ENCODE results near the gene DAB1.

The DAB1 gene

GRCh38 chr1:57411262-57411661 is 12.6 kb downstream of the DAB1 start:
- DNase-seq (ENCODE audit: low read depth in 2 of 2), result no peak

- no peak for DNase-seq (ENCODE audit: low read depth in 2 of 2)
These were observed 13.4 kb downstream of the DAB1 start for GRCh38 chr1:57410508-57410907.

- DNase-seq (ENCODE audit: low read depth in 2 of 2), result no peak
These were observed 15.9 kb downstream of the DAB1 start for GRCh38 chr1:57407928-57408327.

GRCh38 chr1:57406428-57406970 is 17.4 kb downstream of the DAB1 start:
- DNase-seq (ENCODE audit: low read depth in 2 of 2), result no peak

- no peak for DNase-seq (ENCODE audit: low read depth in 2 of 2)
These were observed 19.0 kb downstream of the DAB1 start for GRCh38 chr1:57404884-57405283.

GRCh38 chr1:57403201-57403600 is 20.7 kb downstream of the DAB1 start:
- no peak for DNase-seq (ENCODE audit: low read depth in 2 of 2)

- no peak for DNase-seq (ENCODE audit: low read depth in 2 of 2)
These were observed 22.2 kb downstream of the DAB1 start for GRCh38 chr1:57401671-57402070.

GRCh38 chr1:57400048-57400447 is 23.8 kb downstream of the DAB1 start:
- no peak for DNase-seq (ENCODE audit: low read depth in 2 of 2)

- no peak for DNase-seq (ENCODE audit: low read depth in 2 of 2)
These were observed 30.7 kb downstream of the DAB1 start for GRCh38 chr1:57393058-57393584.

GRCh38 chr1:57385336-57385735 is 38.5 kb downstream of the DAB1 start:
- no peak for DNase-seq (ENCODE audit: low read depth in 2 of 2)

- DNase-seq (ENCODE audit: low read depth in 2 of 2), result no peak
These were observed 39.0 kb downstream of the DAB1 start for GRCh38 chr1:57384901-57385300.

- no peak for DNase-seq (ENCODE audit: low read depth in 2 of 2)
These were observed 39.6 kb downstream of the DAB1 start for GRCh38 chr1:57384284-57384683.

- DNase-seq (ENCODE audit: low read depth in 2 of 2), result no peak
These were observed 42.0 kb downstream of the DAB1 start for GRCh38 chr1:57381871-57382270.

- DNase-seq (ENCODE audit: low read depth in 2 of 2), result no peak
These were observed 42.4 kb downstream of the DAB1 start for GRCh38 chr1:57381426-57381825.

GRCh38 chr1:57380923-57381322 is 42.9 kb downstream of the DAB1 start:
- DNase-seq (ENCODE audit: low read depth in 2 of 2), result no peak

- DNase-seq (ENCODE audit: low read depth in 2 of 2), result no peak
These were observed 45.3 kb downstream of the DAB1 start for GRCh38 chr1:57378534-57378933.

- no peak for DNase-seq (ENCODE audit: low read depth in 2 of 2)
These were observed 46.3 kb downstream of the DAB1 start for GRCh38 chr1:57377339-57378139.

GRCh38 chr1:57376041-57376440 is 47.8 kb downstream of the DAB1 start:
- DNase-seq (ENCODE audit: low read depth in 2 of 2), result no peak

GRCh38 chr1:57369889-57370288 is 54.0 kb downstream of the DAB1 start:
- DNase-seq (ENCODE audit: low read depth in 2 of 2), result no peak

- DNase-seq (ENCODE audit: low read depth in 2 of 2), result no peak
These were observed 55.9 kb downstream of the DAB1 start for GRCh38 chr1:57367945-57368344.

- DNase-seq (ENCODE audit: low read depth in 2 of 2), result no peak
These were observed 60.2 kb downstream of the DAB1 start for GRCh38 chr1:57363643-57364042.

- no peak for DNase-seq (ENCODE audit: low read depth in 2 of 2)
These were observed 60.7 kb downstream of the DAB1 start for GRCh38 chr1:57363165-57363564.

GRCh38 chr1:57362480-57362879 is 61.4 kb downstream of the DAB1 start:
- DNase-seq (ENCODE audit: low read depth in 2 of 2), result no peak

Data from stimulated activated CD4-positive, alpha-beta T cell treated with anti-CD3 and anti-CD28 coated beads, Interleukin-15, amount 100 ng/mL, for 48 hours (primary cell).